ENCODE results near the gene TTF1.

TTF1 gene, protein sequence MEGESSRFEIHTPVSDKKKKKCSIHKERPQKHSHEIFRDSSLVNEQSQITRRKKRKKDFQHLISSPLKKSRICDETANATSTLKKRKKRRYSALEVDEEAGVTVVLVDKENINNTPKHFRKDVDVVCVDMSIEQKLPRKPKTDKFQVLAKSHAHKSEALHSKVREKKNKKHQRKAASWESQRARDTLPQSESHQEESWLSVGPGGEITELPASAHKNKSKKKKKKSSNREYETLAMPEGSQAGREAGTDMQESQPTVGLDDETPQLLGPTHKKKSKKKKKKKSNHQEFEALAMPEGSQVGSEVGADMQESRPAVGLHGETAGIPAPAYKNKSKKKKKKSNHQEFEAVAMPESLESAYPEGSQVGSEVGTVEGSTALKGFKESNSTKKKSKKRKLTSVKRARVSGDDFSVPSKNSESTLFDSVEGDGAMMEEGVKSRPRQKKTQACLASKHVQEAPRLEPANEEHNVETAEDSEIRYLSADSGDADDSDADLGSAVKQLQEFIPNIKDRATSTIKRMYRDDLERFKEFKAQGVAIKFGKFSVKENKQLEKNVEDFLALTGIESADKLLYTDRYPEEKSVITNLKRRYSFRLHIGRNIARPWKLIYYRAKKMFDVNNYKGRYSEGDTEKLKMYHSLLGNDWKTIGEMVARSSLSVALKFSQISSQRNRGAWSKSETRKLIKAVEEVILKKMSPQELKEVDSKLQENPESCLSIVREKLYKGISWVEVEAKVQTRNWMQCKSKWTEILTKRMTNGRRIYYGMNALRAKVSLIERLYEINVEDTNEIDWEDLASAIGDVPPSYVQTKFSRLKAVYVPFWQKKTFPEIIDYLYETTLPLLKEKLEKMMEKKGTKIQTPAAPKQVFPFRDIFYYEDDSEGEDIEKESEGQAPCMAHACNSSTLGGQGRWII

DNA sequence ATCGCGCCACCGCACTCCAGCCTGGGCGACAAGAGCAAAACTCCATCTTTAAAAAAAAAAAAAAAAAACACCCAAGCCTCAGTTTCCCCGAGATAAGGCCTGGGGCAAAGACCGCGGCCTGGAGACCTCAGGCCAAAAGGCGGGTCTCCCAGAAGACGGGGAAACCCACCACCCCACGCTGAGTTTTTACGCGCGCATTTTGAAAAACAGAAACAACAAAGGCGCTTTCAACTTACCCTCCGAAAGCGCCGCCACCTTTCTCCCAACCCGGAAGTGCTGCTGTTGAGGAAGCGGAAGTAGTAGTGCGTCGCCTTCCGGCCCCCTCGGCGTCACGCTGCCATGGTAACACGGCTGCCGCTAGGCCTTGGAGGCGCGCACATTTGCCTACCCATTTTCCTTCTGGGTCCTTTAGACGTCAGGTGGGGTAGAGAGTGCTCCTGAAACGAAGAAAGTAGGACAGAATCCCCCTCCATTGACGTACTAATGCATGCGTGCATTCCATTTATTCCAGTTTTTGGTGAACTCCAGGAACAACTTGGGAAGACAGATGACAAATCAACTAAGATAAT is at the start of gene TTF1:
Gene TTF1 (minus strand): TSS at position 287 of the 569 bp plus-strand sequence. CDS start 4,019 bp downstream, outside the sequence.
- peak; percentile 85 for ATAC-seq
- TF ChIP-seq ARNTL (CRISPR knock-in tag; IDR thresholded peaks at IDR 0.05; ENCODE audit: borderline replicate concordance, low read depth) (no peak), ZFP3 (CRISPR knock-in tag; IDR thresholded peaks at IDR 0.05) (peak; percentile 21; the same call in 1 of the 2 replicates), GLIS3 (CRISPR knock-in tag; IDR thresholded peaks at IDR 0.05) (no peak)

DNA sequence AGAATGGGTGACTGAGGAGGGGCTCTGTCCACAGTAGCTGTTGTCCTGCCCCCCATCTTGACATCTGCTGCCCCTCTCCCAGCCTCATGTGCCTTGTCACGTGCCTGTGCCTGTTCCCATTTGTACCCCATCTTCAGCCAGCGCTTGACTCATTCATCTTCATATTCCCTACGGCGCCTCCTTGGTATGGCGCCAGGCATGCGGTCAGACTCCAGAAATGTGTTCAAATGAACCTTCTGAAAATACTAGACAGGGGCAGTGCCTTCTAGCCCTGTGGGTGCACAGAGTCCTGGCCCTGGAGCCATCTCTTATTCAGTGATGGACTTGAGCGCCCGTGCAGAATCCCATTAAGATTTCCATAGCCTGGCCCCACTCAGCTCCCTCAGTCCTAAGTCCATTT is 49.6 kb upstream of the TTF1 start:
- TF ChIP-seq TSHZ2 (CRISPR knock-in tag; IDR thresholded peaks at IDR 0.05) (no peak), ESRRG (CRISPR knock-in tag; IDR thresholded peaks at IDR 0.05) (no peak), ZC3H10 (CRISPR knock-in tag; IDR thresholded peaks at IDR 0.05) (no peak), ARNTL (CRISPR knock-in tag; IDR thresholded peaks at IDR 0.05; ENCODE audit: borderline replicate concordance, low read depth) (no peak), ZFP30 (CRISPR knock-in tag; IDR thresholded peaks at IDR 0.05) (no peak), BACH2 (CRISPR knock-in tag; IDR thresholded peaks at IDR 0.05; ENCODE audit: borderline replicate concordance) (no peak), ISL1 (CRISPR knock-in tag; IDR thresholded peaks at IDR 0.05) (no peak), SNAI2 (CRISPR knock-in tag; IDR thresholded peaks at IDR 0.05) (no peak), TOX (CRISPR knock-in tag; IDR thresholded peaks at IDR 0.05; ENCODE audit: borderline replicate concordance) (no peak)
- TF ChIP-seq, protein P1, sequence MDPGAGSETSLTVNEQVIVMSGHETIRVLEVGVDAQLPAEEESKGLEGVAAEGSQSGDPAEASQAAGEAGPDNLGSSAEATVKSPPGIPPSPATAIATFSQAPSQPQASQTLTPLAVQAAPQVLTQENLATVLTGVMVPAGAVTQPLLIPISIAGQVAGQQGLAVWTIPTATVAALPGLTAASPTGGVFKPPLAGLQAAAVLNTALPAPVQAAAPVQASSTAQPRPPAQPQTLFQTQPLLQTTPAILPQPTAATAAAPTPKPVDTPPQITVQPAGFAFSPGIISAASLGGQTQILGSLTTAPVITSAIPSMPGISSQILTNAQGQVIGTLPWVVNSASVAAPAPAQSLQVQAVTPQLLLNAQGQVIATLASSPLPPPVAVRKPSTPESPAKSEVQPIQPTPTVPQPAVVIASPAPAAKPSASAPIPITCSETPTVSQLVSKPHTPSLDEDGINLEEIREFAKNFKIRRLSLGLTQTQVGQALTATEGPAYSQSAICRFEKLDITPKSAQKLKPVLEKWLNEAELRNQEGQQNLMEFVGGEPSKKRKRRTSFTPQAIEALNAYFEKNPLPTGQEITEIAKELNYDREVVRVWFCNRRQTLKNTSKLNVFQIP (CRISPR knock-in tag; IDR thresholded peaks at IDR 0.05; ENCODE audit: borderline replicate concordance, low read depth), result no peak
- TF ChIP-seq, protein P2, sequence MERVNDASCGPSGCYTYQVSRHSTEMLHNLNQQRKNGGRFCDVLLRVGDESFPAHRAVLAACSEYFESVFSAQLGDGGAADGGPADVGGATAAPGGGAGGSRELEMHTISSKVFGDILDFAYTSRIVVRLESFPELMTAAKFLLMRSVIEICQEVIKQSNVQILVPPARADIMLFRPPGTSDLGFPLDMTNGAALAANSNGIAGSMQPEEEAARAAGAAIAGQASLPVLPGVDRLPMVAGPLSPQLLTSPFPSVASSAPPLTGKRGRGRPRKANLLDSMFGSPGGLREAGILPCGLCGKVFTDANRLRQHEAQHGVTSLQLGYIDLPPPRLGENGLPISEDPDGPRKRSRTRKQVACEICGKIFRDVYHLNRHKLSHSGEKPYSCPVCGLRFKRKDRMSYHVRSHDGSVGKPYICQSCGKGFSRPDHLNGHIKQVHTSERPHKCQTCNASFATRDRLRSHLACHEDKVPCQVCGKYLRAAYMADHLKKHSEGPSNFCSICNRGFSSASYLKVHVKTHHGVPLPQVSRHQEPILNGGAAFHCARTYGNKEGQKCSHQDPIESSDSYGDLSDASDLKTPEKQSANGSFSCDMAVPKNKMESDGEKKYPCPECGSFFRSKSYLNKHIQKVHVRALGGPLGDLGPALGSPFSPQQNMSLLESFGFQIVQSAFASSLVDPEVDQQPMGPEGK (CRISPR knock-in tag; IDR thresholded peaks at IDR 0.05; ENCODE audit: borderline replicate concordance), result no peak
- ATAC-seq, result no peak

DNA sequence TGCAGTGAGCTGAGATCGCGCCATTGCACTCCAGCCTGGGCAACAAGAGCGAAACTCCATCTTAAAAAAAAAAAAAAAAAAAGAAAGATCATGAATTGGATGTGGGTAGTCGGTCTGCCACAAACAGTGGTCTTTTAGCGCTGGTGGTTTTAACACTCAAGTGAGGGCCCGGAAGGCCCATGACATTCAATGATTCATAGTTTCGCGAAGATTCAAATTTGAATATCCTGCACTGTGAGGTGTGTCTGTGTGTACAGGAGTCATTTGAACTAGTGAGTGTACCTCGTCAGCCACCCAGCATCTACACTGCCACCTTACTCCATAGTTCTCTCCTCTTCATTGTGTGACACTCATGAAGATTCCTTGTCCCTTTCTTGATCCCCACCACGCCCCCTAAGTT is 44.6 kb upstream of the TTF1 start:
- no peak for TF ChIP-seq ISL1 (CRISPR knock-in tag; IDR thresholded peaks at IDR 0.05)
- TF ChIP-seq ZFP3 (CRISPR knock-in tag; IDR thresholded peaks at IDR 0.05), result no peak
- no peak for TF ChIP-seq CREB5 (CRISPR knock-in tag; IDR thresholded peaks at IDR 0.05; ENCODE audit: low read depth)
- TF ChIP-seq RARB (CRISPR knock-in tag; IDR thresholded peaks at IDR 0.05), result no peak
- no peak for TF ChIP-seq CSRNP3 (CRISPR knock-in tag; IDR thresholded peaks at IDR 0.05)
- TF ChIP-seq ARNTL (CRISPR knock-in tag; IDR thresholded peaks at IDR 0.05; ENCODE audit: borderline replicate concordance, low read depth), result no peak
- TF ChIP-seq, protein P1 (CRISPR knock-in tag; IDR thresholded peaks at IDR 0.05; ENCODE audit: borderline replicate concordance, low read depth), result no peak
- no peak for TF ChIP-seq BACH2 (CRISPR knock-in tag; IDR thresholded peaks at IDR 0.05; ENCODE audit: borderline replicate concordance)
- TF ChIP-seq GLIS3 (CRISPR knock-in tag; IDR thresholded peaks at IDR 0.05), result no peak
- no peak for TF ChIP-seq PPARA (CRISPR knock-in tag; IDR thresholded peaks at IDR 0.05; ENCODE audit: borderline replicate concordance)
- no peak for TF ChIP-seq ZC3H10 (CRISPR knock-in tag; IDR thresholded peaks at IDR 0.05)
- TF ChIP-seq ZNF8 (CRISPR knock-in tag; IDR thresholded peaks at IDR 0.05), result no peak
- no peak for TF ChIP-seq TOX (CRISPR knock-in tag; IDR thresholded peaks at IDR 0.05; ENCODE audit: borderline replicate concordance)
- no peak for TF ChIP-seq TCF4 (CRISPR knock-in tag; IDR thresholded peaks at IDR 0.05; ENCODE audit: borderline replicate concordance)
- no peak for TF ChIP-seq SNAI2 (CRISPR knock-in tag; IDR thresholded peaks at IDR 0.05)
- TF ChIP-seq ZNF565 (CRISPR knock-in tag; conservative IDR thresholded peaks at IDR 0.05; ENCODE audit: low read depth), result no peak
- TF ChIP-seq, protein P2 (CRISPR knock-in tag; IDR thresholded peaks at IDR 0.05; ENCODE audit: borderline replicate concordance), result no peak
- no peak for ATAC-seq

All from SK-N-SH treated with all-trans-retinoic acid at 6 μM for 48 hours (cell line).